GM18861 (cell line): Measurements from ENCODE around the gene DENND1B.
"Not testable (repeated sequence)": the region's sequence is repeated elsewhere in the genome, so short reads cannot be mapped to it uniquely, and the experiment has no call there.

Source experiments
- ATAC-seq: cut with Tn5 transposase; IDR thresholded peaks from one replicate; pipeline ENCODE4 v1.9.1; 2021; ENCODE audit not compliant: unreplicated experiment

The DENND1B gene

DNA sequence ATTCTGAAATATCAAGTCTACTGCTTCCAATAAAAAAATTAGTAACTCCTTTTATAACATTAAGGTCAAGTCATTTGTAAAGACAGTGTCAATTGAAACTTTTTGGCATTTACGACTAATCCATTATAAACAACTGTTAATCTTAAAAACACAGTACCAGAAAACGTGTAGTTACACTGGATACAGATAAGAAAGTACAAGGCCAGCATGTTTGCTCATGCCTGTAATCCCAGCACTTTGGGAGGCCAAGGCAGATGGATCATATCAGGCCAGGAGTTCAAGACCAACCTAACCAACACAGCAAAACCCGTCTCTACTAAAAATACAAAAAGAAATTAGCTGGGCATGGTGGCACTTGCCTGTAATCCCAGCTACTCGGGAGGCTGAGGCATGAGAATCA lies 29.4 kb downstream of the DENND1B start:
- no peak for ATAC-seq

DNA sequence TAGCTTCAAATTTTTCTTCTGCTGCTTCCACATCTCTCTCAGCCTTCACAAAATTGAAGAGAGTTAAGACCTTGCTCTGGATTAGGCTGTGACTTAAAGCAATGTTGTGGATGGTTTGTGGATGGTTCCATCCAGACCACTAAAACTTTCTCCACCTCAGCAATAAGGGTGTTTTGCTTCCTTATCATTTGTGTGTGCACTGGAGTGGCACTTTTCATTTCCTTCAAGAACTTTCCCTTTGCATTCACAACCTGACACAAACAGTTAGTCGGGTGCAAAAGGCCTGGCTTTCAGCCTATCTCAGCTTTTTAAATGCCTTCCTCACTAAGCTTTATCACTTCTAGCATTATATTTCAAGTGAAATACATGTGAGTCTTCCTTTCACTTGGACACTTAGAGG lies 30.3 kb downstream of the DENND1B start:
- ATAC-seq, result no peak

DNA sequence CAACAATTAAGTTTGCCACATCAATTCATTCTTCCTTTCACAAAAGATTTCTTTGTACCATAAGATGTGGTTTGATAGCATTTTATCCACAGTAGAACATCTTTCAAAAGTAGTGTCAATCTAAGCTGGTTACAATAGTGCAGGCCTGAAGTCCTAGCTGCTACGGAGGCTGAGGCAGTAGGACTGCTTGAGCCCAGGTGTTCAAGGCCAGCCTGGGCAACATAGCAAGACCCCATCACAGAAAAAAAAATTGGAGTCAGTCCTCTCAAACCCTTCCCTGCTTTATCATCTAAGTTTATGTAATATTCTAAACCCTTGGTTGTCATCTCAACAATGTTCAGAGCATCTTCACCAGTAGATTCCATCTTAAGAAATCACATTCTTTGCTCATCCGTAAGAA lies 31.7 kb downstream of the DENND1B start:
- ATAC-seq, result no peak

DNA sequence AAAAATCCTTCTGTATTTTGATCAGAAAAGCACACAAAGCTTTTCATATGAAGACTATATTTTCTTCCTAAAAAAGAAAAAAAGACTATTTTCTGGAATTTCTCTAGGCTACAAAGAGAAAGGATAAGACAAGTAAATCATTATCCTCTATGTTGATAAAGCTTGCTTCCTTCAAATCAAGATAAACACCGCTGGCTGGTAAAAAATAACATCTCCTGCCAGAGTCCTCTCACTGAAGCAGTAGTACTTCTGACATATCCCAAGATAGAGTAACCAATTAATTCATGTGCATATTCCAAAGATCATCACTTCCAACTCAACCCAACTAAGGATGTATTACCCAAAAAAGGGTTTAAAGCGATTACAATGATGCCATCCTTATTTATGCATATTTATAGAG lies 34.3 kb downstream of the DENND1B start:
- ATAC-seq, result no peak

DNA sequence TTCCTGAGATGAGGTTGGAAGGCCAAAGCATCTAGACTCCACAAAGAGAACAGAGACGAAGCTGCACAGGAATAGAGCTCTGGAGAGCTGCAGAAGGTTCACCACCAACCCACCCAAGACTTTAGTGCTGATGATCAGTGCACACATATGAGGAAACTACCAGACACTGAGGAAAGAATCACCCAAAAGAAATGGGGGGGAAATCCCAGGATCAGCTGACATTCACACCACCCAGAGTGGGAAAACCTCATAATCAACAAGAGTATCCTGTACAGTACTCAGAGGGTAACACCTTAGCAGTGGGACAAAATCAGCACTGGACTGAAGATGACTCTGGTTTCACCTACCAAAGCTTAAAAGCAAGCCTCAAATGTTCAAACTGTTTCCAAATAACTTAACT lies 36.4 kb downstream of the DENND1B start:
- no peak for ATAC-seq

DNA sequence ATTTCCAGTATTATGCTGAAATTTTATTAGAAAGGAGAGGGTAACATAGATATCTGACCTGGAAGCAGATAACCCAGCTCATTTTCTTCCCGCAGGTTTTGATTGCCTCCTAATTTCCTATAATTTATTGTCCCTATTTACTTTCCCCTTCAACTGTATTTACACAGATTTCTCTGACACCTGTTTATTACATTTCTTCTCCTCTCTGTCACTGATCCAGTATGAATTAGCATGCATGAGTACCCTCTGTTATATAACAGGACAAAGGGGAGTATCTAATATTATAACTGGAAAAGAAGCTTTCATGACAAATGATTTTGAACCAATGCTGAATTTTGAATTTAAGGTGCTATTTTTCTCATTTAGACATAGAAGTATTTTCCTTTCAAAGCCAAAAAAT lies 37.4 kb downstream of the DENND1B start:
- ATAC-seq, result no peak

DNA sequence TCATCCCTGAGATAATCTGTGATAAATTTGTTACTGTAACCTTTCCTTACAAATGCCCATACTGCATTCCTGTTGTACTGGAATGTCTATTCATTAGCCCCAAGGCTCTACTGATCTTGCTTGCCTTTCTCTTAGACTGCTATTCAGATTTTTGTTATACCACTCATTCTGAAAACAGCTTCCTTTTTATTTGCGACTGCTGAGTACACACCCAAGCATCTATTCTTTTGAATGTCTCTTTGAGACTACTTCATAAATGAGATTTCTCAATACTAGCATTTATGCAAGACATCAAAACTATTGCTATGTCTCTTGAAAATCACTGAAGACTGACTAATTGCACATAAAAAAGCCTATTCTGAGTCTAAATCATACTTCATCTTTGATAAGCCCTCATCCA lies 38.6 kb downstream of the DENND1B start:
- ATAC-seq, result no peak

DNA sequence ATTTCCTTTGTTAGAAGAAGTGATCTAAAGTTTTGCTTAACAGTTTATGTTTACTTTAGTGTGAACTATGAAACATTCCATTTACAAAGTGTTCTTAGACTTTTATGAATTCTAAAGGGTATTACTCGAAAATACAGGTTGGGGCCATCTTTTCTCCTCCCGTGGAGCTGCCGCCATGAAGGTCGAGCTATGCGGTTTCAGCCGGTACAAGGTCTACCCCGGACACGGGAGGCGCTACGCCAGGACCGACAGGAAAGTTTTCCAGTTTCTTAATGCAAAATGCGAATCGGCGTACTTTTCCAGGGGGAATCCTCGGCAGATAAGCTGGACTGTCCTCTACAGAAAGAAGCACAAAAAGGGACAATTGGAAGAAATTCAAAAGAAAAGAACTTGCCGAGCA lies 39.8 kb downstream of the DENND1B start:
- no peak for ATAC-seq

DNA sequence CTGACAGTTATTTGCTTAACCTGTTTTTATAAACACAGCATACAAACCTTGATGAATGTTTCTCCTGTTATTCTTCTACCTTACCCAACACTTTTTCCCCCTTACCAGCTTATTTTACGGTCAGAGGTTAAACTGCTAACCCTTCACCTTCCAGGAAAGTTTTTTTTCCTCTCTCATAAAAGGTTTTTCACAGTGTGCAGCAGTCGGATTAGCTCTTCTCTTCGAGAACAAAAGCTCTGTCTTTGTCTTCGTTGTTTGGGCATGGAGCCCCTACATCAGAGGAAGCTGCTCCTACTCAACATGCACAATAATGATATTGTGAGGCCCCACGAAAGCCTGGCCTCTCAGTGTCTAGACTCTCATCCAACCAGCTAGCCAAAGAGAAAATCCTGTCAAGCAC lies 42.0 kb downstream of the DENND1B start:
- no peak for ATAC-seq

DNA sequence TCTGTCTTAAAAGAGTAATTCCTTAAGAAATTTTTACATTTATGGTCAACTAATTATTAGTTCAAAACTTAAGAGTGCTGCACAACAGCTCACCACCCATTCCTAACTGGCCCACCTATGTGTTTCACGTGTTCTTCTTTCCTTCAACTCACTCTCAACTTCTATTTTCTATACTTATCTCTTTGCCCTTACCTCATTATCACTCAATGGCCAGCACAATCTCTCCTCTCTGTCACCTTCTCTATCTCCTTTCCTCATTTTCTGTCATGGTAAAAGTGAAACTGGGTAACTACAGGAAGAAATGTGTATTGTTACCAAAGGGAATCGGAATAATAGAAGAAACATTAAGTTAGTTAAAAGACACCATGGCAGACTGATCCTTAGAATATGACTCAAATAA lies 43.1 kb downstream of the DENND1B start:
- no peak for ATAC-seq

DNA sequence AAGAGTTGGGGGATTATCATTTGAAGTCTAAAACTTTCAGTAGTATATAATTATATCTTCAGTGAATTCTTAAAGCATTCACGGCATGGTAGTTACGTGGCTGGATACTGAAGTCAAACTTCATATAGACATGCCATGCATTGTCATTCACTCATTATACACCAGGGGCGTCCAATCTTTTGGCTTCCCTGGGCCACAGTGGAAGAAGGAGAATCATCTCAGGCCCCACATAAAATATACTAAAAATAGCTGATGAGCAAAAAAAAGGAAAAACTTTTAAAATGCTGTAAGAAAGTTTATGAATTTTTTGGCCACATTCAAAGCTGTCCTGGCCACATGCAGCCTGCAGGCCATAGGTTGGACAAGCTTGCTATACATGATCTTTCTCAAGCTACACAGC lies 43.8 kb downstream of the DENND1B start:
- no peak for ATAC-seq

DNA sequence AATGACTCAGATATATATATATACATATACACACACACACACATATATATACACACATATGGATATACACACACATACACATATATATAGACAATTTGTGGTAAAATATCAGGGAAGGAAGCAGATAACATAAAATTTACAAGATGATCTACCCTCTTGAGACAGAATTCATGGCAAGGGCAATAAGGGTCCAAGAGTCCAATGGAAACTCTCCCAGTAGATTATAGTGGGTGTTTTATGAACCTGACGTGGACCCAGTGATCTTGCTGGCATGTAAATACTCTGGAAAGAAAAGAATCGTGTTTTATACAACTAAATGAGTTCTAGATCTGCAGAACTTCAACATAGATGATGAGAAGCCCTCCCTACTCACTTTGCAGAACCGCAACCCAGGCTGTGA lies 49.3 kb downstream of the DENND1B start:
- ATAC-seq, result no peak

DNA sequence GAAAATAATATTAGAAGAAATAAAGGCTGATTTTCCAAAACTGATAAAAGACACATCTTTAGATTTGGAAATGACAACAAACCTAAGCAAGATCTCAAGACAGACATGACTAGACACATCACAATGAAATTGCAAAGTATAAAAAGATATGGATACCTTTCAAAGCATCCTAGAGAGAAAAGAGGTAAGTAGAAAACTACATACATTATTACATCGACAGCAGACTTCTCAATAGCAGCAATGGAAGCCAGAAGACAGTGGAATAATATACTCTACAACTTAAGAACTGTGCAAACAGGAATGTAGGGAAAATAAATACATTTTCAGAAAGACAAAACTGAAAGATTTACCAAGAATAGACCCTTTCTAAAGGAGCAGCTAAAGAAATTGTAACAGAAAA lies 50.2 kb downstream of the DENND1B start:
- no peak for ATAC-seq

DNA sequence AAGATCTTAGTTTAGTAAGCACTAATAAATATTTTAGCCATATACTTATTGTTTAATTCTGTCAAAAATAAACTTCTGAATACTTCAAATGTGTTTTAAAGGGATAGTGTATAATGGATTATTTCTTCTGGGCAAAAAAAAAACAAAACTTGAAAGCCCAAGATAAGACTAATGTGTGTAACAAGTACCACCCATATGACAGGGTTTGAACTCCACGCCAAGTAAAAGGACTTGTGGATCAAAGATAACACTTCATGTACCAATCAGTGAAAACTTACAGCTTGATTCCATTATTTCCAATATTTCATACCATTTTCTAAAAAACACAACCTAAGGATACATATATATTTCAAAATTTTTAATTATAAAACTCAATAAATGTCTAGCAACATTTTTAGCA lies 59.5 kb downstream of the DENND1B start:
- ATAC-seq, result no peak

DNA sequence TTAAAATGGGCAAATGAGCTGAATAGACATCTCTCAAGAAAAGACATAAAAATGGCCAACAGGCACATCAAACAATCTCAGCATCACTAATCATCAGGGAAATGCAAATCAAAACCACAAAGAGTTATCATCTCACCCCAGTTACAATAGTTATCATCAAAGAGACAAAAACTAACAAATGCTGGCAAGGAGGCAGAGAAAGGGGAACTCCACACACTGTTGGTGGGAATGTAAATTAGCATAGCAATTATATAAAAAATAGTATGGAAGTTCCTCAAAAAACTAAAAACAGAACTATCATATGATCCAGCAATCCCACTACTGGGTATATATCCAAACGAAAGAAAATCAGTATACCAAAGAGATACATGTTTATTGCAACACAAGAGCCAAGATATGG lies 68.7 kb downstream of the DENND1B start:
- no peak for ATAC-seq

DNA sequence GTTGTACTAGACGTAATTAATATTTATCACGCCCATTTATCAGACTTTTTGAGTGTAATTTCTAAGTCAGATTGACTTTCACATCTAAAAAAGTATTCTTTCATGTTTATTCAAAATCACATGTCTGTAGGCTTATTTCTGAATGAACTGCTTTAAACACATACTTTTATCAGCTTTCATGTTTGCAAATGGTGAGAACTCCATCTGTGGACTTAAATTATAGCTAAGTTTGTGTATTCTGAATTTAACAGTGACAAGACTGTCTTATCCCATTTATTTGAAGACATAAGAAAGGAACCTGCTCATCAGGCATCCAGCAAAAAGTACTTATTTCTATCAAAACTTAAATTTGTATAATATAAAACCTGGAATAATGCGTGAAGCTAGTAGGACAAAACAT lies 69.3 kb downstream of the DENND1B start:
- no peak for ATAC-seq

DNA sequence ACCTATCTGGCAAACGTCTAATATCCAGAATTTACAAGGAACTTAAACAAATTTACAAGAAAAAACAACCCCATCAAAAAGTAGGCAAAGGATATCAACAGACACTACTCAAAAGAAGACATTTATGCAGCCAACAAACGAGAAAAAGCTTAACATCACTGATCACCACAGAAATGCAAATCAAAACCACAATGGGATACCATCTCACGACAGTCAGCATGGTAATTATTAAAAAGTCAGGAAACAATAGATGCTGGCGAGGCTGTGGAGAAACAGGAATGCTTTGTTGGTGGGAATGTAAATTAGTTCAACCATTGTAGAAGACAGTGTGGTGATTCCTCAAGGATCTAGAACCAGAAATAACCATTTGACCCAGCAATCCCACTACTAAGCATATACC lies 74.6 kb downstream of the DENND1B start:
- ATAC-seq, result not testable (repeated sequence)

DNA sequence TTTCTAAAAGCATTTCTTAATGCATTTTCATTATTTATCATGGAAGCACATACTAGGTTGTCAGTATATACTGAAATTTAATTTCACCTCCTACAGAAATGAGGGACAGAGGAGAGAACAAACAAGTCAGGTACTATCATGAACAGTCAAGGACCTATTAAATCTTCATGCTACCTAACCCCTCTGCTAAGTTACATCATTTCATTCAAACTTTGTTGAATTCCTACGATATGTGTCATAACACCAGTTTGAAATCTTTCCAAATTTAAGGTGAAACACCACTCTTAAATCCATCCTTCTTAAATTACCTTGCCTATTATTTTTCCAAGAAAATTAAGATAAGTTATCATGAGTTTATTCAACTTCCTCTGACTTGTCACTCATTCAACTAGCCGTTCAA lies 78.9 kb downstream of the DENND1B start:
- no peak for ATAC-seq

DNA sequence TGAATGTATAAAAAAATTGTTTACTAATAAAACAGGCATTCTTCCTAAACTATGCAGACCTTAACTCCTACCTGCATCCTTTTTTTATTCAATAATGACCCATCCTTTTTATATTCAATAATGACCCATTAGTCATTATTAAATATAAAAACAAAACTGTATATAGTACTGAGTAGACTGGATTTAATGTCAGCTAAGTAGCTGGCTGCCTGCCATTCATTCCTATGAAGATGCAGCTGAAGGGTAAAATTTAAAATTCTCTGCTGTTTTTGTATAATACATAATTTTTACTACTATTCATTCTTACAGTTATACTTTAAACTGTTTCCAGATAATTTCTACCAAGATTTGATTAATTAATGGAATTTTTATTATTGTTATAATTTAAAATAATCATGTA lies 79.3 kb downstream of the DENND1B start:
- no peak for ATAC-seq

DNA sequence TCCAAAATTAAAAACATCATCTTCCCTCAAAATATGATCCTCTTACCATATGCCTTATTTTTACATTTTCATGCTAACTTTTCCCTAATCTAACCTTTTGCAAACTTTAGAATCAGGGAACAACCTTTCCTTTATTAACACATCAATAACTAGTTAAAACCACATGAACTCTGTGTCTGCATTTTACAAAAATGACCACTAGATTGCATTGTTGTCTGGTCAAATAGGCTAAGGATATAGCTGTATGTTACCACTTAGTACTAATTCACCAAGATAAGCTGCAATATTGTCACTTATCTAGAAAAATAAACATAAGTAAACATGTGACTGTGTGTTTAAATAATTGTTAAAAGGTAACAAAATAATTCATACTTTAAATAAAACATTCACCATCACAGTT lies 82.3 kb downstream of the DENND1B start:
- no peak for ATAC-seq

DNA sequence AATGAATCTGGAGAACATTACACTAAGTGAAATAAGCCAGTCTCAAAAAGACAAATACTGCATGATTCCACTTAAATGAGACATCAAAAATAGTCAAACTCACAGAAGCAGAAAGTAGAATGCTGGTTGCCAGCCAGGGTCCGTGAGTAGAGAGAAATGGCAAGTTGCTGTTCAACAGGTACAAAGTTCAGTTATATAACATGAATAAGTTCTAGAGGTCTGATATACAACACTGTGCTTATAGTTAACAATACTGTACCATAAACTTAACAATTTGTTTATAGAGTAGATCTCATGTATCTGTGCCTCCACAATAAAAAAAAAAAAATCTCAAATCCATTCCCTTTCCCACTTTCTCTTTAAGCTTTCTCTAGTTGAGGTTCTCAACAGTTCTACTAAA lies 83.5 kb downstream of the DENND1B start:
- ATAC-seq, result no peak

DNA sequence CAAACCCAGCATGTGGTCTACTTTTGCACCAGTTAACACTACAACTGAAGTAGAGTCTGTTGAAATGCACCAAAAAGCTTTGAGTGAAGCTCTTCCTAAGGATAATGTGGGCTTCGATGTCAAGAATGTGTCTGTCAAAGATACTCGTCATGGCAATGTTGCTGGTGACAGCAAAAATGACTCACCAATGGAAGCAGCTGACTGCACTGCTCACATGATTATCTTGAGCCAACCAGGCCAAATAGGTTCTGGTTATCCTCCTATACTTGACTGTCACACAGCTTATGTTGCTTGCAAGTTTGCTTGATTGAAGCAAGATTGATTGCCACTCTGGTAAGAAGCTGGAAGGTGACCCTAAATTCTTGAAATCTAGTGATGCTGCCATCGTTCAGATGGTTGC lies 85.2 kb downstream of the DENND1B start:
- ATAC-seq, result no peak

DNA sequence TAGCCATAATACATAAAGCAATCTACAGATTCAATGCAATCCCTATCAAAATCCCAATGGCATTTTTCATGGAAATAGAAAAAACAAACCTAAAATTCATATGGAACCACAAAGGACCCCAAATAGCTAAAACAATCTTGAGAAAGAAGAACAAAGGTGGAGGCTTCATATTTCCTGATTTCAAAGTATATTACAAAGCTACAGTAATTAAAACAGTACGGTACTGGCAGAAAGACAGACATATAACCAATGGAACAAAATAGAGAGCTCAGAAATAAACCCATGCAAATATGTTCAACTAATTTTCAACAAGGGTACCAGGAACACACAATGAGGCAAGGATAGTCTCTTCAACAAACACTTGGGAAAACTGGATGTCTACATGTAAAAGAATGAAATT lies 87.0 kb downstream of the DENND1B start:
- no peak for ATAC-seq

DNA sequence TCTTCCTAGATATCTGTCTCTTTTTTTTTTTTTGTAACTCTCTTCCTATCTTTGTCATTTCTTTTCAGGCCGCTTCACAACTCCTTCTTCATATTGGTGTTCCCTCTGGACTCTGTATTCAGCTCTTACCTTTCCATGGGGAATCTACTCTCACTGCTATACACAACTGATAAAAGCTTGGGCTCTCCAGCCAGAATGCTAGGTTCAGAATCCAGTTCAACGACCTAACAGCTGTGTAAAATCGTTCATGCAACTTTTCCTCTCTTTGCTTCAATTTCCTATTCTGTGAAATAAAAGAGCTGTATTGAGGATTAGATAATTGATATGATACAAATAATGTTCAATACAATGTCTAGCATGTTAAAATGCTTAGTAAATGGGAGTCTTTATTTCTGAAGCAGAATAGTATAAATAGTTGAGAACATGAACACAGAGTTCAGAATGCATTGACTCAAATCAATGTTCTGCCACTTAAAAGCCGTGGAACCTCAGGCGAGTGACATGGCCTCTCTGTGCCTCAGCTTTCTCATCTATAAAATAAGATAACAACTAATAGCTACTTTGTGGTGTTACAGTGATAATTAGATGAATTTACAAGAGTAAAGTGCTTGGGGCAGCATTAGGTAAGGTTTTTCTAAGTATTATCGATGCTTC lies 88.5 kb downstream of the DENND1B start:
- no peak for ATAC-seq
